Breast epithelium (tissue), 3 donors: ENCODE measurements around the gene OR52A1.

Experiments used
- POLR2A ChIP-seq: fragments of 450-650 bp; IDR thresholded peaks from one replicate; pipeline ENCODE4 v1.6.1; 2016; ENCODE audit warnings: antibody characterized with exemption, mild to moderate bottlenecking, moderate library complexity
- TF ChIP-seq, protein P1 (sequence below), 3 donors: fragments of 450-650 bp; IDR thresholded peaks; one replicate each; pipeline ENCODE4 v1.5.1; 2016 to 2017; ENCODE audit warnings: antibody characterized with exemption in 3 of 3, mild to moderate bottlenecking in 3 of 3, moderate library complexity in 3 of 3

DNA sequence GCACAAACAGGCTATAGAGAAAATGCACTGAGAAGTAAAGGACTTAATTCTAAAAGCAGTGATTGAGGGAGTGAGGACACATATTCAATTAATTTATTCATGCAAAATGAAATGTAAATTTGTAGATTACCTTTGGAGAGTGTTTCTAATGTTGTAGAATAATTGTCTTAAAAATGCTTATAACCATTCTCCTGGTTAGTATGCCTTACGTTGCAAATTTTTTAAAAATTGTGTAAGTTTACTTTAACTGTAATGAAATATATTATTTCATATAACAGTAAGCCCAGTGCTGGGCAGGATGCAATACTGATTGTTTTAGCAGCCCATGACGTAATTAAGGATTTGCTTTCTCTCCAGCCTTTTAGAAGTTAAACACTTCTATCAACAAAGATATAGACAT lies 58.5 kb downstream of the OR52A1 start:
- TF ChIP-seq POLR2A, result no peak
- TF ChIP-seq, protein P1, sequence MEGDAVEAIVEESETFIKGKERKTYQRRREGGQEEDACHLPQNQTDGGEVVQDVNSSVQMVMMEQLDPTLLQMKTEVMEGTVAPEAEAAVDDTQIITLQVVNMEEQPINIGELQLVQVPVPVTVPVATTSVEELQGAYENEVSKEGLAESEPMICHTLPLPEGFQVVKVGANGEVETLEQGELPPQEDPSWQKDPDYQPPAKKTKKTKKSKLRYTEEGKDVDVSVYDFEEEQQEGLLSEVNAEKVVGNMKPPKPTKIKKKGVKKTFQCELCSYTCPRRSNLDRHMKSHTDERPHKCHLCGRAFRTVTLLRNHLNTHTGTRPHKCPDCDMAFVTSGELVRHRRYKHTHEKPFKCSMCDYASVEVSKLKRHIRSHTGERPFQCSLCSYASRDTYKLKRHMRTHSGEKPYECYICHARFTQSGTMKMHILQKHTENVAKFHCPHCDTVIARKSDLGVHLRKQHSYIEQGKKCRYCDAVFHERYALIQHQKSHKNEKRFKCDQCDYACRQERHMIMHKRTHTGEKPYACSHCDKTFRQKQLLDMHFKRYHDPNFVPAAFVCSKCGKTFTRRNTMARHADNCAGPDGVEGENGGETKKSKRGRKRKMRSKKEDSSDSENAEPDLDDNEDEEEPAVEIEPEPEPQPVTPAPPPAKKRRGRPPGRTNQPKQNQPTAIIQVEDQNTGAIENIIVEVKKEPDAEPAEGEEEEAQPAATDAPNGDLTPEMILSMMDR (IDR thresholded peaks at IDR 0.05), result no peak
